GM21619 (cell line): ENCODE results near the gene NKX1-2.
"Not testable (repeated sequence)": the region's sequence is repeated elsewhere in the genome, so short reads cannot be mapped to it uniquely, and the experiment has no call there.

Experiments
- ATAC-seq: cut with Tn5 transposase; IDR thresholded peaks from one replicate; pipeline ENCODE4 v1.9.1; 2021; ENCODE audit not compliant: unreplicated experiment

The NKX1-2 gene

DNA sequence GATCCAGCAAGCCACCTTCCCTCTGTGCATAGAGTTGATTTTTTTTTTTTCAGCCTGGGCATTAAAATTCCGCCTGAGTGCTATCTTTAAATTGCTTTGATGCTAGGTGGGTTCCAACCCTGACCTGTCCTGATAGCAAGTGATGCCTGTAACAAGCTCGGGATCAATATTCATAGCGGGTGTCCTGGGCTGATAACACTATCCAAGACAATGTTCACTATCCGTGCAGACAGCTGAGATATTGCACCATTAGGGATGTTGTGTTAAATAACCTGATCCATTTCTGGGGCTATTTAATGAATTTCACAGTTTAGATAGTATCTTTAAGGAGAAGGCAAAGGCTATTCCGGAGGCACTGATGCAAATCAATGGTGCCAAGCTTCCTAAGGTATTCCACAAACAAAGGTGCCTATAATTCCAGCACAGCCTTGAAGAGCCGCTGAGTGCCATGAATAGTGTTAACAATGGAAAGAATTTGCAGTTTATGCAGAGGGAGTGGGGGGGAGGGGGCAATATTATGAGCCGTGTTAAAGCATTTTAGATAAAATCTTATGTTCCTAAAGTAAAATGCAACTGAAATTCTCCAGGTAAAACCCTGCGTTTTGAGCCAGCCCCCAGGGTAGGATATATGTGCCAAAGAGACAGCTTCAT is 4.2 kb upstream of the NKX1-2 start:
- no peak for ATAC-seq

GRCh38 chr10:124451276-124451675 is 1.4 kb upstream of the NKX1-2 start:
- no peak for ATAC-seq

DNA sequence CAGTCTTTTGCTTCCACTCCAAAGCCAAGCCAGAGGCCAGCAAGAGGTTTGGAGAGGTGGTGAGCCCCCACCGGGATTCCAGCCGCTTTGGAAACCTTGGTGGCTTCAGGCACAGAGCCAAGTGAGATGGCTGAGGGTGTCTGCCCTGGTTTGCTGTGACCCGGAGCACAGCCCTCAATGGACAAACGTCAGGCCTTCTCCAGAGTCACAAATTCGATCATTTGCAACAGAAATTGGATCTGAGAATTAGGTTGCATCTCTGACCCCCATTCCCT is 885 bp upstream of the NKX1-2 start:
- no peak for ATAC-seq

GRCh38 chr10:124449170-124450011 is 444 bp downstream of the NKX1-2 start:
- ATAC-seq, result no peak

DNA sequence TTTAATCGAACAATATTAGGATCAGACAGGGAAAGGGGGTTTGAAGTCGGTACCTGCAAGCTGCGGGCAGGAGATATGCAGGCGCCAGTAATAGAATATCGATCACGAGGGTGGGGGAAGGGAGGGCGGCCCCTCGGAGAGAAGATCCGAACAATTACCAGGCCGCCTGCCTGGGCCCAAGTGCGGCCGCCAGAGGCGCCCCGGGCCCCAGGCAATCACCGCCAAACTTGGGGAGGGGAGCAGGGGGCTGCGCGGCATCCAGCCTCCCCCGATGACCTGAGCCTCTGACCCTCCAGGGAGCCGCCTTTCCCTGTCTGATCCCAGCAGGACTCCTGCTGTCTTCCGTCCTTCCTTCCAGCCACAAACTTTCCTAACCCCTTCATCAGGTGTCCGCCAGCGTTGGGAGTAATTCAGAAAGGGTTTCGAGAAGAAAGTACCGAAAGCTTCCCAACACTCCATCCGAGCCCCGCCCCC is 1.1 kb downstream of the NKX1-2 start:
- ATAC-seq, result no peak

DNA sequence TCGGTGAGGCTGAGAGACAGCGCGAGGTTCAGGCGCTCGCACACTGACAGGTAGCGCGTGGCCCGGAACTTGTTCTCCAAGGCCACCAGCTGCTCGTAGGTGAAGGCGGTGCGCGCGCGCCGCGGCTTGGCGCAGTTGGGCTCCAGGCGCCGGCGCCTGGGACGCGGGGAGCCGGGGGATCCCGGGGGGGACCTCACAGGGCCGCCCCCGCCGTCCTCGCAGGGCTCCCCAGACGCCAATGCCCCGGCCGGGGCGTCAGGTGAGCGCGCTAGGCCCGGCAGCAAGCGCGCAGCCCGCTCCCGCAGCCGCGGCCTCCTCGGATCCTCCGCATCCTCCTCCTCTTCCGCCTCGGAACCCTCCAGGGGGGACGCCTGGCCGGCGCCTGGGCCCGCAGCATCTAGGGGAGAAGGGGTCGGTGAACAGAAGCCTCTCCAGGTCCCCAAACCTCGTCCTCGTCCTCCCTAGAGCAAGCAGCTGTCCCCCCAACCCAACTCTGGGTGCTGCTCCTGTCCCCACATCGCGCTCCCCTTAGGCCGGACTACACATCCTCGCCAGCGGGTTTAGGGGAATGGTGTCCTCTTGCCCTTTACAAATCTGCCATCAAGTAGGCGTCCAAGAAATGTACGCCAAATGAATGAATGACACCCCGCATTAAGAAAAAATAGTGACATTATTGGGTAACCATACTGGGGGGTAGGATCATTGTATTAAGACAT is 1.9 kb downstream of the NKX1-2 start:
- no peak for ATAC-seq

DNA sequence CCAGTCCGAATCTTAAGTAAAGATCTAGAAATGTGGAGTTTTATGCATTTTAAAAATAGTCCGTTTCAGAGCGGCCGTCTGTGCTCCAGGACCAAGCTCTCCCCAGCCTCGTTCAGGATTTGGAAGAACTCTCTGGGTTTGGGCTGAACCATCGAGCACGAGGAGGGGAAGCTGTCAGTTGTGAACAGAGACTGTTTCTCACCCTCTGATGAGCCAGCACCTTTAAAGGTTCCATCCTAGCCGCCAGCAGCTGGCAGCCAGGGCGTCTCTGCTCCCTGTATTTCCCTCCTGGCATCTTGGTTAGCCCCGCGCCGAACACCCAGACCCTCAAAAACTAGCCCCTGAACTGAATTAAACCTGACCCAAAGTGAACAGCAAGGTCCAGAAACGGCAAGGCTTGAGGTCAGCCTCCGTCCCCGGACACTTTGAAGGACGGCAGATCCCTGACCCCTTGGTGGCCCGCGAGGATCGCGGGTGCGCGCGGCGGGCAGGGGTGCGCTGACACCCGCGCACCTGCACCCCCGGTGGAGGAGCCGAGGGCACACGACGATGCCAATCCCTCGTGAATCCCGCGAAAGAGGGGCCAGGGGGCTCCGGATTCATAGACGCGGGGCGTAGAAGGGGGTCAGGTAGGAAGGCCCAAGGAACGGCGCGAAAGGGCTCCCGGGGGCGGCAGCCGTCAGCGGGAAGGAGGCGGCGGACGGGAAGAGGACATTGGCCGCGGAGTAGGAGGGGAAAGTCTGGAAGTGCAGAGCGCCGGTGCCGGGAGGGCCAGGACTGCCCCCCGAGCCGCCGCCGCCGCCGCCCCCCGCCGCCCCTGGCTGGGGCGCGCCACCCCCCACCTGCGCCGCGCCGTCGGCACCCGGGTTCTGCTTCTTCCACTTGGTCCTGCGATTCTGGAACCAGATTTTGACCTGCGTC is 2.7 kb downstream of the NKX1-2 start:
- ATAC-seq, result no peak

- not testable (repeated sequence) for ATAC-seq
Observed at GRCh38 chr10:124441694-124442093, 8.1 kb downstream of the NKX1-2 start.

DNA sequence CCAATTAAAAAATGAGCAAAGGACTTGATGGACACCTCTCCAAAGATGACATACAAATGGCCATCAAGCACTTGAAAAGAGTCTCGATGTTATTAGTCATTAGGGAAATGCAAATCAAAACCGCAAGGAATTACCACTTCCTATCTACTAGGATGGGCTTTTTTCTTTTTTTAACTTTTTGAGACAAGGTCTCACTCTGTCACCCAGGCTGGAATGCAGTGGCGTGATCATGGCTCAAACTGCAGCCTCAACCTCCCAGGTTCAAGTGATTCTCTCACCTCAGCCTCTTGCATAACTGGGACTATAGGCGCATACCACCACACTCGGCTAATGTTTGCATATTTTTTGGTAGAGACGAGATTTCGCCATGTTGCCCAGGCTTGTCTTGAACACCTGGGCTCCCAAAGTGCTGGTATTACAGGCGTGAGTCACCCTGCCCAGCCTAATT is 13.6 kb downstream of the NKX1-2 start:
- peak; percentile 86 for ATAC-seq

DNA sequence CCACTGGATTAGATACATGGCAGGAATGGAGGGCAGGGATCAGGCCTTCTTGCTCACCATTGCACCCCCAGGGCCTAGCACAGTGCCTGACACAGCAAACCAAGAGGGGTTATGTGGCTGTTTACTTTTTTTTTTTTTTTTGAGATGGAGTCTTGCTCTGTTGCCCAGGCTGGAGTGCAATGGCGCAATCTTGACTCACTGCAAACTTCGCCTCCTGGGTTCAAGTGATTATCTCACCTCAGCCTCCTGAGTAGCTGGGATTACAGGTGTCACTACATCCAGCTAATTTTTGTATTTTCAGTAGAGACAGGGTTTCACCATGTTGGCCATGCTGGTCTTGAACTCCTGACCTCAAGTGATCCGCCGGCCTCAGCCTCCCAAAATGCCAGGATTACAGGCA is 14.2 kb downstream of the NKX1-2 start:
- ATAC-seq, result not testable (repeated sequence)

DNA sequence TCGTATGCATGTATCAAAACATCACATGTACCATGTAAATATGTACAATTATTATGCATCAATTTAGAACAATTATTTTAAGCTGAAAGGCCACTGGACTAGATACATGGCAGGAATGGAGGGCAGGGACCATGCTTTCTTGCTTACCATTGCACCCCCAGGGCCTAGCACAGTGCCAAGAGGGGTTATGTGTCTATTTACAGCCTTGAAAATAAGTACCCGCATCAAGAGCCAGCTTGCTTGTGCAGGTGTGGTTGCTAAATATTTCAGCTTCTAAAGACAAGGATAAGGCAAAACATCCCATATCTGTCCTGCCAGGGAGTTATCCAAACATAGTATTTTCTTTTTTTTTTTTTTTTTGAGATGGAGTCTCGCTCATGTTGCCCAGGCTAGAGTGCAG is 16.4 kb downstream of the NKX1-2 start:
- no peak for ATAC-seq

GRCh38 chr10:124430077-124430476 is 19.8 kb downstream of the NKX1-2 start:
- ATAC-seq, result no peak

GRCh38 chr10:124429576-124429975 is 20.3 kb downstream of the NKX1-2 start:
- ATAC-seq, result no peak

- no peak for ATAC-seq
Observed at GRCh38 chr10:124428207-124428777, 21.5 kb downstream of the NKX1-2 start.

DNA sequence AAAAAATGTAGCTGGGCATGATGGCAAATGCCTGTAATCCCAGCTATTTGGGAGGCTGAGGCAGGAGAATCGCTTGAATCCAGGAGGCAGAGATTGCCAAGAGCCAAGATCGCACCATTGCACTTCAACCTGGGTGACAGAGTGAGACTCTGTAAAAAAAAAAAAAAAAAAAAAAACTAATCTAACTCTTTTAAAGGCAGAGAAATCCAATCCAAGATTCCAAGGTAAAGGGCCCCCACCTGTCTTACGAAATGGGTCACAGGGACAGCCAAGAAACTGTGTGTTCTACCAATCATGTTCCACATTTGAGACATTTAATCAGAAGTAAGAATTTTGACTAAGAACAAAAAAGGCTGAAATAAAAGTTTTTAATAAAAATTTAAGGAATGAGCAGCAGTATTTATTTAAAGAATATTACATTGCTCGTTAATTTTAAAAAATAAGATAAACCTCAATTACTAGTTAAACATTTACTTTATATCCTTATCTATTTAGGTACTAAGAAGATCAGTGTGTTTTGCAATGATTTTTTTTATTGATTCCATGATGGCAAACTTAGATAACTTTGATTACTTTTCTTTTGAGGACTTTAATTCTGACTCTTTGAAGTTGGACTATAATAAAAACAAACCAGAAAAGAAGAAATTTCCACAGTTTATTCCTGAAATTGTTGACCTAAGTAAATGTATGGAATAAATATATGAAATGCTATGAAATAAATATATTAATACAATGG is 24.4 kb downstream of the NKX1-2 start:
- ATAC-seq, result no peak

DNA sequence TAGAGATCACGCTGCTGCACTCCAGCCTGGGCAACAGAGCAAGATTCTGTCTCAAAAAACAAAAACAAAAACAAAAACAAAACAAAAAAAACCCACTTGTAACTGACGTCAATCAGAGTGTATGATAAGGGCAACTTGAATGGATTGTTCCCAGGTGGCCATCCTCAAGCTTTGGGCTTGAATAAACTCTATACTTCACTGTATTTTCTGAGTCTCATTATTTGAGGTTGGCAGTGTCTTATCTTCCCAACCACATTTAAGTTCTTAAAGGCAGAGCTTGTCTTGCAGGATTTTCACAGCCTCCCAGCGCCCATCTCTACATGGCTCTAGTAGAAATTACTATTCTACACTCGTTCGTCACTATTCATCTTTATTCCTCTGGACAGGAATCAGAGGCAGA is 26.0 kb downstream of the NKX1-2 start:
- ATAC-seq, result no peak

- no peak for ATAC-seq
Observed at GRCh38 chr10:124422742-124423141, 27.1 kb downstream of the NKX1-2 start.

DNA sequence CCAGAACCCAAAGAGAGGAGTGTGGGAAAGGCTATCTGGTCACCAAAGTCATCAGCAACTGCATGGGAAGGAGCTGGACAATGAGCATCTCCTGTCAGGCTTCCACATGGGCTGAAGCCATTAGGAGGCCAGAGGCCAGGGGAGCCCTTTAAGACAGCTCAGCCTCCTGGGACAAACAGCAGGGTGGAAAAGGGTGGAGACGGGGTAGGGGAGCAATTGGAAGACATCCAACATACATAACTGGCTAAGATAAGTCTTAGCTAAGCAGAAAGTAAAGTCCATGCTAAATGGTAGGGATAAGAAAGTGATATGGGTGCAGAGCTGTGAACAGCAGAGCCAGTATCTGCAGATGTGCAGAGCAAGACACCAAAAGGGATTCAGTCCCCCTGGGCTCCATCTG is 29.6 kb downstream of the NKX1-2 start:
- no peak for ATAC-seq

- no peak for ATAC-seq
Observed at GRCh38 chr10:124419635-124420034, 30.2 kb downstream of the NKX1-2 start.
